Stimulated activated CD4-positive, alpha-beta T cell treated with anti-CD3 and anti-CD28 coated beads, Interleukin-4, amount 100 ng/mL, for 48 hours (primary cell): ENCODE data around the gene WASF3.

Experiments
- DNase-seq, 2 donors: peaks; one replicate each; pipeline ENCODE4 v3.0.0-alpha.2; 2020; ENCODE audit warnings: low read depth in 2 of 2

Gene WASF3

DNA sequence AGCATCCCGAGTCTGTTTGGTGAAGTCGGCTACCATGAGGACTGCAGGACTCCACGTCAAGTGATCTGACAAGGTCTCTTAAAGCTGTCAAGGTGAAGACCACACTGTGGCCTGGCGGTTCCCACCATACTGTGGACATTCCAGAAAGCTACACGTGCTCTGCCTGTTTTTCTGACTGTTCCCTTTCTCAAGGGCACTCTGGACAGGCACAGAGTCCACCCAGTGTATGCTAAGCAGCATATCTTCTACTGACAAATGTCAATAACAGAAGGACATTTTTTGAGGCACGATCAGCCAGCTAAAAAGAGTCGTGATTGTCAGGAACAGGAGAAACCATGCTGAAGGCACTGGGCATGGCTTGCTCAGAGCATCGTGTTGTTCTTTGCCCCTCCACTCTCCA is 12.8 kb upstream of the WASF3 start:
- DNase-seq: no peak

DNA sequence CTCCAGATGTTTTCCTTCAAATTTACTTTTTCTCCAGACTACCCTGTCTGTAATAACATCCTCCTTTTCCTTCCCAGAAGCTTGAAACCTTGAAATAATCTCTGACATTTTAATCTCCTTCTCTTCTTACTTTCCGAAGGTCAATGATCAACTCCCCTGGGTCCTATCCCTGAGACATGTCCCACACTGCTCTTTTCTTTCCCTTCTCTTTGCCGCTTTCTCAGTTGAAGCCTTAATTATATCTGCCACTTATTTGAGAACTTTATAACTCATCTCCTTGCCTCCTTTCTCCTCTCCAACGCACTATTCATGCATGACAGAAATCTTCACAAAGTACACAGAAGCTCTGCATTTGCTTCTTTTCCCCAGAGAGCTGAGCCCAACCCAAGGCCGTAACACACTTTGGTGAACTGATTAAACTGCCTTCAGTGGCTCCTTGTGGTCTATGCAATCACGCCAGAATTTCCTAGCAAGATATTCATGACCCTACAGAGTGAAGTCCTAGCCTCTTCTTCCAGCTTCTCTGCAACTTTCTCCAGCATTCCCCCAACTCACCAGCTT is 9.2 kb upstream of the WASF3 start:
- no peak for DNase-seq

DNA sequence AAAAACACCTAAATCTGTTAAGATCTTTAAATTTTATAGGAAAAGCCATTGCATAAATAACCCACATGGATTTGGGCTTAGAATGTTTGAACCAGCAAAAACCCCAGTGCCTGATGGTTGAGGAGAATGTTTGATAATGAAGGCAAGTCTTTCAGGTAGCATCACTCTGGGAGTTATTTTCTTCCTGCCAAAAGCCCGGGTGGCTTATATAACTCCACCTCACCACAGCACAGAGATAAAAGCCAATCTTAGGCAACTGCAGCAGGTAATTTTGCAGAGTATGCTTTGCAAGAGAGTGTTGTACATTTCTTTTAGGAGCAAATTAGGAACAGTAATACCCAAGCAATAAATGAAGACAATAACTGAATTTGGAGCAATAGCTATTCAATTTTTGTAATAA is 7.8 kb upstream of the WASF3 start:
- no peak for DNase-seq

DNA sequence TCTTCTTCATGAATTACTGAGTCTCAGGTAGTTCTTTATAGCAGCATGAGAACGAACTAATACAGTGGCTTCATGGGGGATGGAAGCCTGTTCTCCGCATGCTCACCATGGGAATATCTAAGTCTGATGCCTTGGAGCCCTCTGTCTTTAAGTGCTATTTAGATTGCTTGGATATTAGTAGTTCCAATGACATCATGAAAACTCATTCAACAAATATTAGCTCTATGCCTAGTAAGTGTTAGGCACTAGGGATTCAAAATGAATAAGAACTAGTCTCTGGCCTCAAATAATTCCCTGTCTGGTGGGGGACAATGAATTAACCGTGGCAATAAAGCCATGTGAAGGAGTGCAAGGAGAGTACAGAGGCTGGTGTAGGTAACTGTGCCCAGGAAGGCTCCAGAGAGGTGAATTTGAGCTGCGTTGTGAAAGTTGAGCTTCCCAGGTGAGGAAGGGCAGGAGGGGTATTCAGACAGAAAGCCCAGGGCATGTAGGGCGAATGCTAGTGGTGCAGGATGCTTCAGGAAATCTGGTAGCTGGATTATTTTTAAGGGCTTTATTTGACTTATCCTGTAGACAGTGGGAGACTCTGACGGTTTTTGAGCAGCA is 6.1 kb upstream of the WASF3 start:
- no peak for DNase-seq

- no peak for DNase-seq
Observed at GRCh38 chr13:26555413-26555812, 2.1 kb upstream of the WASF3 start.

DNA sequence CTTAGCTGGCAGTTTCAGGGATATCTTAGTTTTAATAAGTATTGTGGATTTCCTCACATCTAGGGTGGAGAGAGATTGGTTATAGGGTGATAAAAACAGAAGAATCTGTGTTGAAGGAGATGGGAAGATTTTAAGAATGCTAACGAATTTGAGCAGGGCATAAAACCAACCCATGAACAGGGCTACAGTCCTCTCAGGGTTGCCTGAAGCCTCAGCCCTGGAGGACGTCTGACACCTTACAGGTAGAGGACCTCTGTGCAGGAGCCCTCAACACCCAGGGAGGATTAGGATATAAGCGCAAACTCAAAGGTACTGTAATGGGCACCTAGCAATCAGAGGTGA is 461 bp upstream of the WASF3 start:
- DNase-seq: no peak

DNA sequence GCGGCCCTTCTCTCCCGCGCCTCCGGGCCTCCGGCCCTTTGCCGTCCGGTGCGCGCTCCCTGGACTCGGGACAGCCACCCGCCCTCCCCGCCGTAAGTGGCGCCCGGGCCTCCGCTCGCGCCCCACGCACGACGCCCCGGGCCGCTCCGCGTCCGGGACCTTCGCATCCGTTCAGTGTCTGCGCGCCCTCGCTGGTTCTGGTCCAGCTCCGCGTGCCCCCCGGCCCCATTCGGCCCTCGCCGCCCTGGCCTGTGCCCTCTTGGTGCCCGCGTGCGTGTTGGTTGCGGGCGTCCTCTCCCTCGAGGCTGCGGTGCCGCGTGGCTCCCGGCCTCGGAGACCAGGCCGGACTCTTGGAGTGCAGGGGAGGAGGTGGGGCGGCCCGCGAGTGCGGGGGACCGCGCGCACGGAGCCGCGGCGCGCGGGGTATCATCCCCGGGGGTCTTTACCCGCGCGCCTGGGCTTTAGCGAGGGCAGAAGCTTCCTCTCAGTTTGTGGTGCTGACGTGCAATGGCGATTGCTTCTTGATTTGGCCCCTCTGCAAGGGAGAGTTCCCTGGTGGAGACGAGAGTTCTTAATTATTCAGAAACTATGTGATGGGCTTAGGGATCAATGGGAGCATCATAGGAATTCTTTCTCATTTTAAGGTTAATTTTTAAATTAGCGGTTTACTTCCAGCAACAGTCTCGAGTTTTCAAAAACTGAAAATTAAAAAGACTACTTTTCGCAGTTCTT is 757 bp downstream of the WASF3 start:
- no peak for DNase-seq

- no peak for DNase-seq
Observed at GRCh38 chr13:26558987-26559386, 1.5 kb downstream of the WASF3 start.

DNA sequence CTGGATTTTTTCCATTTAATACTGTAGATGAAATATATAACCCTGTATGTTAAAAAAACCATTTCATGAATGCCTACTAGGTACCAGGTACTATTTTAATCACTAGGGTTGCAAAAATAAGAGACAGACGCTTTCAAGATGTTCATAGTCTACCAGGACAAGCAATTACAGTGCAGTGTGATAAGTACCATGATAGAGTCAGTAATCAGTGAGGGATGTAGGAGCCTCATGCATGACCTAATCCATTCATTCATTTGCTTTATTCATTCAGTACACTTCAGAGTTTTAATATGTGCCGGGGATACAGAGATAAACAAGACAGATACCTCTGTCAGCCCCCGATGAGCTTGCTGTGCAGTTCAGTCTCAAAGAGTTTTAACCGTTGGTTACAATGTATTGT is 3.0 kb downstream of the WASF3 start:
- no peak for DNase-seq

GRCh38 chr13:26561067-26561466 is 3.6 kb downstream of the WASF3 start:
- DNase-seq: no peak

DNA sequence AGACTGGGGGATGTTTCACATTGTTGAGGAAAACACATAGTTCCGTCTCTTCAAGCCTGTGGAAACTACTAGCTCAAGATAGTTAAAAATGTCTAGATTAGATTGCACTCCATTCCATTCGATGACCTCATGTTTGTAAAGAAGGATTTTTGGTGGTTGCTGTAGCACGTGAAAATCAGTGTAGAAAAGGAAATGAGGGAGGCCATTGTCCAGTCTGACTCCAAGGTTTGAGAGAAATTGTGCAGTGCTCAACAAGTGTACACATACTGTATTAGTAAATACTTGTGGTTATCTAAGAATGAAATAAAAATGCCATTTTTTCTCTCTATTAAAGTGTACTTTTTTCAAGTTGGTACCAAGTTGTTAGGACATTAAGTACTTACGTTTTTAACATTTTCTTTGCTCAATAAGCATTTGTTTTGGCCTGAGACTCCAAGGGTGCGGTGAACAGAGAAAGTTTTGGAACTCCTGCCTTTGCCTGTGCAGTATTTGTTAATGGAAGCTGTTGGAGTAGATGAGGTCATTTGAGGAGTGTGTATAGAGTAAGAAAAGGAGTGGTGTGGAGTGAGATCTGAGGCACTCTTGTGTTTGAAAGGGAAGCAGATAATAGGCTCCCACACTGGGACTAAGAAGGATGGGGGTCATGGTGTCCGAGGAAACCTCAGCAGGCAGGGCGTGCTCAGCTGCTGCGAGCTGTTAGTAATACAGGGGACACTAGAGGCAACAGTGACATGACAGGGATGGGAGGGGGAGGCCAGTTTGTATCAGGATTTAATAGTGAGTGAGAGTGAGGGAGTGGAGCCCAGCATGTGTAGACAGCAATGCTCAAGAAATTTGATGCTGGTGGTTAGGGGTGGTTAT is 4.4 kb downstream of the WASF3 start:
- no peak for DNase-seq

GRCh38 chr13:26562512-26562890 is 5.0 kb downstream of the WASF3 start:
- DNase-seq: no peak

DNA sequence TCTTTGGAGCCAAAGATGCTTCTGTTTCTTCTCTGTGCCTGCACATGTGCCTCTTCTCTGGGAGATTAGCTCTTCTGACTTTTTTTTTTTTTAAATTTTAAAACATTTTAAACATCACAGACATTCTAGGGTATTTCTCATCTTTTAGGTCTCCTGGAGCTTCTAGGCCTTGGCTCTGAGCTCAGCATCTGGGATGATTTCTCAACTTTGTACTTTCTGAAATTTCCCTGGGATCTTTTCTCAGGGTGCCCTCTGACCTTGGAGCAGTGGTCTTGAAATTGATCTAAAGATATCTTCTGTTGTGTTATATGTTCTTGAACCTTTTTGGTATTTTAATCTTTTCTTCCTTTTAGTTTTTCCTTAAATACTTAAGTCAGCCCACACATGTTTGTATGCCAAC is 6.2 kb downstream of the WASF3 start:
- no peak for DNase-seq

DNA sequence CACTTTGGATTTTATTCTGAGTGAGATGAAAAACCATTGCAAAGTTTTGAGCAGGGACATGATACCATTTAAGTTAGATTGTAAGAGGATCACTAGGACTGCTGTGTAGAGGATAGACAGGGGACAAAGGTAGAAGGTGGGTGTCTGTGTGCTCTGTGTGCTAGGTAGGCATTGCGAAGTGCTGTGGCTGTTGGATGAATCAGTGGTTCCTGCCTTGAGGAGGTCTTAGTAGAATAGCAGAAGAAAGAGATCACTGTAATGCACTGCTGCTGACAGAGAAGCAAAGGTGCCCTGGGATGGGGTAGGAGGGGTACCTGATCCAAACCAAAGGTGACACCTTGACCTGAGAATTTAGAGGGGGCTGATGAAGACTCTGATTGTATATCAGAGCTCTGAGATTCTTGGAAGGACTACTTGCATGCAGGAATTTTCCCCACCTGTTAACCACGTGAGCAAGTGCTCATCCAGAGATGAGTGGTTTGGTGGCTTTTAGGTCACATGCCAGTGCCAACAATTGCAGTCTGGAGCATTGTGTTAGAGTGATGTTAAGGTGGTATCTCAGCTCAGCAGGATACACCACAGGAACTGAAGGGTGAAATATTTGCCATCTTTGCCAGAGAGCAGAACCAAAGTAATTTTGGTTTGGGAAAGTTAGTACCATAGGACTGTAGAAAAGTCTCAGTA is 10.8 kb downstream of the WASF3 start:
- DNase-seq: no peak

- DNase-seq: no peak
Observed at GRCh38 chr13:26571518-26571917, 14.0 kb downstream of the WASF3 start.

- DNase-seq: no peak
Observed at GRCh38 chr13:26575244-26575643, 17.8 kb downstream of the WASF3 start.

DNA sequence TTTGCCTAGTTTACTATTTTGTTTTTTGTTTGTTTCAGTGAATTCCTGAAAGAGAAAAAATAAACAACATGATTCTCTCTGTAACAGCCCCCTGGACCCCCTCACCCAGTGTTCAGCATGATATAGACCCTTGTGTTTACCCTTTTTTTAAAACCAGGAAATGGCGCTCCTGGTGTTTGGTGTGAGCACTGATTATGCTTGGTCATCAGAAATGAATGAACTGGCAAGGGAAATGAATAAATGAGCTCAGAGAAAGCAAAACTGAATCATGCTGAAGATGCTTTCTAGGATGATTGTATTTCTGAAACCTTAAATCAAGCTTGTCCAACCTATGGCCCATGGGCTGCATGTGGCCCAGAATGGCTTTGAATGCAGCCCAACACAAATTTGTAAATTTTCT is 22.1 kb downstream of the WASF3 start:
- no peak for DNase-seq

DNA sequence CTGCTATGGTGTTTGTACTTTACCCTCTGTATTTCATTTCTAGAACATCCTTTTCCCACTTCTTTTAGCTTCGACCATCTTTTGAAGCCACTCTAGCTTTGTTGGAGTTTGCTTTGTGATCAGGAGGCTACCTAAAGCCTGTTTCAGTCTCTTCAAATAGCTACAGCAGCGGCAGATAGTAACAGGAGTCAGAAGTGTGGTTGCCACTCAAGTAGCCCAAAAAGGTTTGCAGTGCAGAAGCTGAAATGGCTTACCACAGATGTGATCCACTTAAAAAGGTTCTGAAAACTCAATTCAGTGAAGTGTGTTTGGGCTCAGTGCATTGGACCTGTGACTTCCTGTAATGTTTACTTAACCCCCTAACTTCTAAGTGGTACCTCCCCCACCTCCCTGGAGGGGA is 26.2 kb downstream of the WASF3 start:
- DNase-seq: no peak

DNA sequence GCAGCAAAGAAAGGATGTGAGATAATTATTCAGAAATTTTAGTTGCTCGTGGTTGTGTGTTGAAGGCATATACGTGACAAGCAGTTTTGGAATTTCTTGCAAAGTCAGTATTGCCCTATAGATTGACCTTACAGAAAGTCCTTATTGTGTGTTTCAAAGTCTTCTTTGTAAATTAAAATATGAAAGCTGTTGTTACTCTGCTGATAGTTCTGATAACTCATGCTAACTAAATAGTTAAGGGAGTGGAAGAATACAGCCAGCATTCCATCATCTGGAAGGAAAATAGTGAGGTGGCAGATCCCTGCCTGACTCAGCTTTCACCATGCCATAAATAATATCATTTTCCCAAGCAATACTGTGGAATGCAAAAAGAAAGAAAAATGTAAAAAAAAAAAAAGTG is 27.2 kb downstream of the WASF3 start:
- no peak for DNase-seq

DNA sequence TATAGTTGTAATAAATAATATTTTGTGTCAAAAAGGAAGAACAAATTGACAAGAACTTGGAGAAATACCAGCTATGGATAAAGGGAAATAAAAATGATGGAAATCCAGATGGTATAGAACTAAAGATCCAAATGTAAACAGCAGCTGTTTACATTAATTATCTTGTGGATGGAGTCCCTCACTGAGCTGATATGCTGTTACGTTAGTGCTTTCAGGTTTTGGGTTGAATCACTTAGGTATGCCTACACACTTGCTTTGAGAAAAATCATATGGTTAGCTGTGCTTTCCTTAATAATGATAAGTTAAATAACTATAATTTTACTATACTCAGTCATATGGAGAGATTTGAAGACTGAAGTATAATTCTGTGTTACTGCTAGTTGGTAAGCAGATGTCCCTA is 27.7 kb downstream of the WASF3 start:
- DNase-seq: no peak

GRCh38 chr13:26587251-26587650 is 29.8 kb downstream of the WASF3 start:
- no peak for DNase-seq

DNA sequence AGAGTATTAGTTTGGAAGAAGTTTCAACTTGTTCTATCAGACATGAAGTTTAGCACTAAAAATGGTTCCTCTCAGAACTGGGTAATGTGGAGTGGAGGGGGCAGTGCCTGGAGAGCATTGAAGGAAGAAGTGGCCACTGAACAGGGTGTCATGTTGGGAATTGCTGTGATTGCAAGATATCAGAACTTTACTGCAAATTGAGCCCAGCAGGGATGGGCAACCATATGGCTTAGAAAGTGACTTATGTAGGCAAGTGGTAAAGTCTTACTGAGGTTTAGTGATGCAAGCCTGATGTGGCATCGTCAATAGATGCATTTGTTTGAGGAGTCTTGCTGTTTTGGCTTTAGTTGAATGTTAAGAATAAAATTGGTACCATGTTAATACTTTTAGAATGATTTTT is 31.7 kb downstream of the WASF3 start:
- no peak for DNase-seq
